Pulmonary artery endothelial cell (primary cell): ENCODE results near the gene BRD4. TPM values are rescaled to one million over a fixed set of nuclear protein-coding genes. Genes with fewer than 3 reads are reported as not detected.

Experiments used
- DNase-seq: peaks from one replicate; pipeline ENCODE4 v3.0.0-alpha.2; 2011; ENCODE audit warnings: low read depth, low spot score
- total RNA-seq: library from RNA; depleted of rRNA; stranded (reverse); fragments of >200 nt; gene quantifications from 2 replicates; pipeline ENCODE4 v1.2.3, GENCODE V29; 2014

BRD4 gene
- total RNA-seq, 1 donor from 2014 or later = 10.0 TPM

DNA sequence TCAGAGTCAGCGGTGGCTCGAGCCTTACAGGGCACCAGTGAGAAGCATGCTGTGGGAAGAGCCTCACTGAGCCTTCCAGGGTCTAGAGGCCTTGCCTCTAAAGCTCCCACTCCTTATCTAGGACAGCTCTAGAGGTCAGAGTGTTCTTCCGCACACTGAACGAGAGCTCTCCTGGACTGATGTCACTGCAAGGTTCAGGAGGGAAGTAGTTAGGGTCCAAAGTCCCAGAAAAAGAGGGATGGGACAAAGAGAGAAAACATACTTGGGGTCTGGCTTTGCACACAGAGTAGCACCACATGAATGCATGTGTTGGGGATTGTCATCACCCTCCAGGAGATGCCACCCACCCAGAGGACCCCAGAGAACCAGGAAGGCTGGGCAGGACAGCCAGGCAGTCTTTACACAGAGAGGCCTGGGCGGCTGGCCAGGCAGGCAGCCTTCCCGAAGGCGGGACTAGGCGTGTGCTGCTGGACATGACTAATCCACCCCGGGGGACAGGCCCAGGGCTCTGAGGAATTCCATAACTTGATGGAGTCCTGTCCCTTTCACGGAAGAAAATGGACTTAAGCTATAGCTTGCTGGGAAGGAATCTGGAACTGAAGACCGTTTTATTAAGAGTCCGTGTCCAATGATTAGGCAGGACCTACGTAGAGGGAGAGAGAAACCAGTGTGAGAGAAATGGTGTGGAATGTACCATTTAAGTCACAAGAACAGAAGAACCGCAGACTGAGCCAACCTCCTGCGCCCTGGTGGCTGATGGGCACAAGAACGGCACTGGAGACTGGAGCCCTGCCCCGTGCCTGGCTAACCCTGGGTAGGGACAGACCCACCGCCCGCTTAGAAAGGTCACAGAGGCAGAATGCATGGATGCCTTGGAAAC is 83.5 kb downstream of the BRD4 start:
- peak; percentile 60 for DNase-seq

DNA sequence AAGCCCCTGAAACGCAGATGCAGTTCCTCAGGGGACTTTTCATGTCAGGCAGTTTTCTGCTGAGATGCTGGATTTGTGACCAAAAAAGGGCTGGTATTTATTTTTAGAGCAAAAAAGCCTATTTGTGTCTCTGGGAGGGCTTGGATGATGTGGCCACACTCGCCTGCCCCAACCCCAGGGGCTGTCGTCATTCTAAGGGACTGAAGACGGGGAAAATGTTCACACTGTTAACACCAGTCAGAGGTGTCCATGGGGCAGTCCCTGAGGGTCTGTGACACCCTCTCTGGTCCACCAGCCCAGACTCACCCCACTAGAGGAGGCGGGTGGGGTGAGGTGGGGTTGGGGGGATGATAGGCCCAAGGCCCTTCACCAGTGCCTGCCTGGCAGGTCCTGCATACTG is 84.2 kb downstream of the BRD4 start:
- DNase-seq = no peak

DNA sequence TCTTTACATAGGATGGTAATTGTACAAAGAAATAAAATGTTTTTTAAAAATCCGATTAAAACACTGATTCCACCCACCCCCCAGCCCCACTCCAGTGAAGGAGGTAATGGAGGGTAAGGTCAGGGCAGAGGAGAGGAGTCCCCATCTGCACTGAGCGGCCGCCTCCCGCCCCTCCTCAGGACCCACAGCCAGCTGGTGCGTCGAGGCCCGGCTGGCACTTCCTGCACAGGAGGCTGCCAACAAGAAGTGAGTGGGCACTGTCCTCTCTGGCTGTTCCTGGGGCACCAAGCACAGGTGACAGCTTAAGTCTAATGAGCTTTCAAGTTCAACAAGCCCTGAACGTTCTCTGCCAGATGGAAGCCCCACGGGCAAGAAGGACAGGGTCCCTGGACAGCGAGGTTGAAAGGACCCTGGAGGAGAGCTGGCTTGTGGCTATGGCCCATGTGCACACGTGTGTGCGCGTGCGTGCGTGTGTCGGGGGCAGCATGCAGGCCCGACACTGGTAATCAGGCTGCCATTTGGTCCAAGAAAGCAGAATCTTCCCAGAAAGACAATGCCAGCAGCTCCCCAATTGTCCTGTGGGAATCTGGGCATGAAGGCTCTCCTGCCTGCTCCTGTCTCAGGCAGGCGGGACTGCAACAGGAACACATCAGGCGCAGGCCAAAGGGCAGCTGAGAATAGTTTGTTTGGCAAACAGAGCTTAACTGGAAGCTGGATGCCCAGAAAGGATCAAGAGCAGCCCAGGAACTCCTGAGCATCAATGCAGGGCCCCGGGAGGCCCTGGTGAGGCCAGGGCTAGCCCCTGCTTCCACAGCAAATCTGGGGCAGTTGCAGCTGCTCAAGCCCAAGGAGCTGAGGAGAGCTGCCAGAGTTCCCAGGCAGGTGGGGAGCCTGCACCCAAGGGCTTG is 85.0 kb downstream of the BRD4 start:
- no peak for DNase-seq

DNA sequence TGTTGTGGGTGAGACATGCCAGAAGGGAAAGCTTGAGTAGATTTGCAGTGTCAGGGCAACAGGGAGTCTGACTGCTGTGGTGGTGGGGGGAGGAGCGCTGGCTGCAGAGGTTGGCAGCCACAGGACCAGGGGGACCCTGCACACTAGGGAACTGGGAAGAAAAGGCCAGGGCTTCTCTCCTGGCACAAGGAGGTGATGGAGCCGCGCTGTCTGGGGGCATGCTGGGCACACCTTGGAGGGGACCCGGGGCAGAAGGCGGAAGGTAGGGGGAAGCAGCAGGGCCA is 86.2 kb downstream of the BRD4 start:
- DNase-seq = no peak

DNA sequence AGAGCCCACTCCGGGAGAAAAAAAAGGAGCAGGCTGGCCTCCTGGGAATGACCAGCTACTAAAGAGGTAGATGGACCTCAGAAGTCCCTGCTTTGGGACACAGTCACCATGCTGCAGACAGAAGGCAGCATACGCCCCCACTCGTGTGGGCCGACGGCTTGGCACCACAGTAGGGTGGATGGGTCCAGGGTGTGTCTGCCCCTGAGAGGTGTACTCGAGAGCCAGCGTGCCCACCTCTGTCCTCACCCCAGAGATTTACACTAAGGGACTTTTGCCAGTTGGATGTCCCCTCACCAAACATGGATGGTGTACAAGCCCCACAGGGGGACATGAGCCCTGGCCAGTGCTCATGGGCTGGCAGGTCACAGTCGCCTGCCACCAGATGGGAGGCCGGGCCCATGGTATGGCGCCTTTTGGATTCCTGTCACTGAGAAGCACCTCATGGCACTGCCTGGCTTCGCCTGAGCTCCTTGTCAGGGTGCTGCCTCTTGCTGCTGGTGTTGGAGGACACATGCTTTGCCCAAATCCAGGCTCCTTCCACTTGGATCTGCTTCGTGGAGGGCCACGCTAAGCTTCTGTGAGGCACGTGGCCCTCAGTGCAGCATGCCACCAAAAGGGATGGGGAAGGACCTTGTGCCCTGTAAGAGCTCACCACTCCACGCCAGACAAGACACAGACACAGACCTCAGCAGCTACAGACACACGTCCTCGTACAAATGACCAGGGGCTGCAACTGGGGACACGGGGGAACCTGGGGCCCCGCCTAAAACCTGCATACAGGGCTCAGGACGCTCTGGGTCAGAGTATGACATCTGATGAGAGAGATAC is 86.8 kb downstream of the BRD4 start:
- no peak for DNase-seq

DNA sequence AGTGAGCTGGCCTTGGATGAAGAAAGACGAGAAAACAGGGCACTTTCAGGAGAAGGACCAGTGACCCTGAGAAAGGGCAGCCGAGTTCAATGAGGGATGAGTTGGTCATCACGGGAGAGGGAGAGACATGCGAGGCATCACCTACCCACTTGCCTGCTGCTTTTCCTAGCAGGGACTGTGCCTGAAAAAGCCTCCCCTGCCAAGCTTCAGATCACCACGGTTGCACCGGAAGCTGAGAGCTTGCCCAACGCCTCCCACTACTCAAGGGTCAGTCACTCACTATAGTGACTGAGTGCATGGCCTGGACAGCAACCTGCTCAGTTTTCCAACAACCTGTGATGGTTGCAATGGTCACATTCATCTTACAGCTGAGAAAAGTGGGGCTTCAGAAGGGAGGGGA is 87.5 kb downstream of the BRD4 start:
- no peak for DNase-seq

DNA sequence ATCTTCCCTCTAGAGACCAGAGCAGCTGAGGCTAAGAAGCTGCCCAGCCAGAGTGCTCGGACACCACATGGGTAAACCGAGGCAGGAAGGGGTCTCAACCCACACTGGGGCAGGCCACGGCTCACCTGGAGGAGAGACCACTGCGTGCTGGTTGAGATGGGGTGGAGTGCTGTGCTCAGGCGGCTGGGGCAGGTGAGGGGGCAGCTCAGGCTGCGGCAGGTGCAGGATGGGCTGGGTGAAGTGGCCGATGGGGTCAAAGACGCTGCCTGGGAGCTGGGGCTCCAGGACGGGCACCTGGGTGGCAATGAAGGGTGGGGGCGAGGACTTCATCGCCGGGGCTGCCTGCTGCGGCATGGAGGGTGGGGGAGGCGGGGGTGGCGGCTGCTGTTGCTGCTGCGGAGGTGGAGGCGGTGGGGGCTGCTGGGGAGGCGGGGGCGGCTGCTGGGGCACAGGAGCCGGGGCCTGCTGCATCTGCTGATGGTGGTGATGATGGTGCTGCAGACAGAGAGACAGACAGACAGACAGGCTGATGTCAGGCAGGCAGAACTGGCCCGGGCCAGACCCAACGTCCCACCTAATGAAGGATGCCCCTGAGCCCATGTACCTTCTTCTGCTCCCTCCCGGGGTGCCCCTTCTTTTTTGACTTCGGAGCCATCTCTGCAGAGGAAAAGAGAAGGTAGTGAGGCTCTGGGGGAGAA is 88.1 kb downstream of the BRD4 start:
- no peak for DNase-seq

DNA sequence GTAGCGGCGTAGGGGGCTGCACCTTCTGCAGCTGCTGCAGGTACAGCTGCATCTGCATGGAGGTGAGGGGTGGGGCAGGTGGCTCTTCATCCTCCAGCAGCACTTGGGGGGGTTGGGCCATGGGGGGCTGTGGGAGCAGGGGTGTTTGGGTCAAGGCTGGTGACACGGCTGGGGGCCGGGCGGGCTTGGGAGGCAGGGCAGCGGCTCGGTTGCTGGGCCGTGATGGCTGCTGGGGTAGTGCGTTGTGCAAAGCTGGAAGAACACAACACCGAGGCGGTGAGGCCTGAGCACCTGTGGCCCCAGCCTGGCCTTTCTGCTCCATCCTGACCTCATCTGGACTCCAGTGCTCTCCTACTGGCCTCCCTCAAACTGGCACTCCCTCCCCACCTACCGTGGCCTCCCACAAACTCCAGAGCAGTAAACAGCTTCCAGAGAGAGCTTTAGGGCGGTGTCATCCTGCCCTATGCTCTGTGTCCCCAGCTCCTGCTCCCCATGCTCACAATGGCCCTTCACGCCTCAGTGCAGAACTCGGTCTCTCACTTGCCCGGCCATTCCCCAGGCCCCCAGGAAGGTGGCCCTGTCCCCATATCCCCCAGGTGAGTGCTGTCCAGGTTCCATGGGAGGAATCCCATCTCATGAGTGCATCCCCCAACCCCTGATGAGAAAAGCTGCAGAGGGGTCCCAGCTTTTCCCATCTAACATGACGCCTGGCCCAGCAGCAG is 88.9 kb downstream of the BRD4 start:
- DNase-seq = no peak

DNA sequence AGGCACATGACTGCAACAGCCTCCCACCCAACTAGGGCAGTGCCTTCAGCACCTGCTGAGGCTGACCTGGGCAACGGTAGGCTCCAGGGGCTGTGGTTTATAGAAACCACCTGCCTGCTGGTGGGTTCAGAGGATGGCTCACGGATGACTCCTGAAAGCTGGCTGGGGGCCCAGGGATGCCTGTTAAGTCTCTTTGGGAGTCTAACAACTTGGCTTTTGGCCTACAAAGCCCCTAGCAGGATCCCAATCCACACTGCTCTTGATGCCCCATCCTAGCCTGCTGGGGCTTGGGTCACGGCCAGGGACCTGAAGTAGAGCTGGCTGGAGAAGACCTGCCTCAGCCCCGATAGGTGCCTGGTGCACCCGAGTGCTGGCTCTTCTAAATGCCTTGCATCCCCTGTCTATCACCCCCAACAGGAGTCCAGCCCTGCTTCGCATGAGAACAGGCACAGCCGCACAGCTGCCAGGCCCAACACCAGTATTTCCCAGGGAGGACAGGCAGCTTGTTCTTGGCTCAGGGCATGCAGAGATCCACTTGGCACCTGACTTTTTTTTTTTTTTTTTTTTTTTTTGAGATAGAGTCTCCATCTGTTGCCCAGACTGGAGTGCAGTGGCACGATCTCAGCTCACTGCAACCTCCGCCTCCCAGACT is 91.0 kb downstream of the BRD4 start:
- no peak for DNase-seq

DNA sequence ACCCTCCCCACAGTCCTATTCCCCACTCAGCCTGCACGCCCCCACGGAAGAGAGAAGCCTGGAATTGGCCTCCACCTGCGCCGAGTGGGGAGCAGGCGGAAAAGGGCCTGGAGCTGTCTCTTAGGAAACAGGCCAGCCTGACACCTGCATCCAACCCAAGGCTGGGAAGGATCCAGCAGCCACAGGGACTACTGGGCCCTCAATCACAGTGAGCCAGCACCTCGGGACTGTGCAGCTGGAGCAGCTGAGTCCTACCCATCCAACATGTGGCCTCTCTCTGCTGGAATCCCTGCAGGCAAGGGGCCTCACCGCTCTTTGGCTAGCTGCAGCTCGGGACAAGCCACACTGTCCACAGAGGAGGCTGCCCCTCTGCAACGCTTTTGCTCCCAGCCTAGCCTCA is 91.8 kb downstream of the BRD4 start:
- DNase-seq = no peak

DNA sequence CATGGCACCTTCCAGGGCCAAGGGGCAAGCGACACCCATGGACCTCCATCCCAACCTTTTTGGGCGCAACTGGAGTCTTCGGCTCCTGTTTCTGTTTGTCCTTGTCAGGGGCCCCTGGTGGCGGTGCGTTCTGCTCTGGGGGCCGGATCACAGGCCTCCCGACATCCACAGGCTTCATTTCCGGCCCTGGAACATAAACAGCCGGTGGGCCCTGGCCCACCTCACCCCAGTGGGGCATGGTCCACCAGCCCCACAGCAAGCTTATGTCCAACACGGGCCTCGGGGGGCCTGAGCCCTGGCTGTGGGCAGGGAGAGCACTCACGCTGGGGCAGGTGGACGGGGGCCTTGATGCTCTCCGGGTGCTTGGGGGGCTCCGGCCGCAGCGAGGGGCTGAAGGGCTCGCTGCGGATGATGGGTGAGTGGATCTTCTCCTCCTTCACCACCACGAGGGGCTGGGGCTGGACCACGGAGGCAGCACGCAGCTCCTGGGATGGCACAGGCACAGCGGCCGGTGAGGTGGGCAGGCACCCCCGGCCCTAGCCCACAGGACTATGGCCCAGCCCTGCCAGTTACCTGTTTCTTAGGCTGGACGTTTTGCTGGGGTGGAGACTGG is 92.9 kb downstream of the BRD4 start:
- no peak for DNase-seq

DNA sequence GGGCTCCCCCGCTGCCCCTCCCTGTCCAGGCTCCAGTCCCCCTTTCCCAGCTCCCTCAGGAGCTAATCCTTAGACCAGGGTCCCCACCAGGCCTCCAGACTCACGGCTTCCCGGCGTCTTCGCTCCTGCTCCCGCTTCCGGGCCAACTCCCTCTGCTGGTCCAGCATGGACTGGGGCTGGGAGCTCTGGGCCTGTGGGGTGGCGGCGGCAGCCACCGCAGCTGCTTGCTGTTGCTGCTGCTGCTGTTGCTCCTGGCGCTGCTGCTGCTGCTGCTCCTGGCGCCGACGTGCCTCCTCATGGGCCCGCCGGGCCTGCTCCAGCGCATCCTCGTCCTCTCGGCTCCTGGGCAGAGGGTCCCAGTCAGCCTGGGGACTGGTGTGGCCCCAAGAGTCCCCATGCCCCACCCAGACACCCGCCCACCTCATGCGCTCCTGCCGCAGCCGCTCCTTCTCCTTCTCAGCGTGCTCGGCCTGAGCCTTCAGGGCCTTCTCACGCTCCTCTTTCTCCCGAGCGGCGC is 93.6 kb downstream of the BRD4 start:
- no peak for DNase-seq

DNA sequence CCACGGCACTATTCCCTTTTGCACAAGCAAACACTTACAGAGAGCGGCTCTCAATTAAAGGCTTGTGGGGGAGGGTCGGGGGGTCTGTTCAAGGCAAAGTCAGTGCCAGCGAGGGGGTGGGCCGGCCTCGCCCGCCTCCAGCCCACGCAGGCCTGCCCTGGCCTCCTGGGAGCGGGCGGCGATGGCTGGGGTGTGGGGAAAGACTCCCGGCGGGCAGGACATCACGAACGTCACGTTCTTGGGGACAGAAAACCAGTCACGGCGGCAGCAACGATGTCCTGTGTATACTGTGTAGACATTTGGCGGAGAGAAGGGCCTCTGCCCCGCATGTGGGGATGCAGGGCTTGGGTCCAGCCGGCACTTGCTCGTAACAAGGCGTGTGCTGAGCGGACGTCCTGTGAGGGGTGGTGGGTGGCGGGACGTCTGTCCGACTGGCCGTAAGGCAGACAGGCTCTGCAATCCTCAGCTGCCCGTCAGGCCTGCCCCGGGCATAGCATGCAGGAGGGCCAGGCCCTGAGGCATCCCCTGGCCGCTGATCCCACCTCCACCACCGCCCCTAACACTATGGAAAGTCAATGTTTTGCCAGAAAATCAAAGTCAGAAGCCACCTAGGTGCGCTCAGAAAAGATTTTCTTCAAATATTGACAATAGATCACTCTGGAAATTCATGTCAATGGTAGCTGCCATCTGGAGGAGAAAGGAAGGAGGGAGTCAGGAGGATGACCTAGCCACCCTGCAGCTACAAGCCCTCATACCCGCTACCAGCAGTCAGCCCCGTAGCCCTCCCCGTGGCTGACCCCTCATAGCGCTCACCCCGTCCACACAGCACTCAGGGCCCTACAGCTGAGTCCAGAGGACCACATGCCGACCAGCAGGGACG is 94.3 kb downstream of the BRD4 start:
- no peak for DNase-seq

DNA sequence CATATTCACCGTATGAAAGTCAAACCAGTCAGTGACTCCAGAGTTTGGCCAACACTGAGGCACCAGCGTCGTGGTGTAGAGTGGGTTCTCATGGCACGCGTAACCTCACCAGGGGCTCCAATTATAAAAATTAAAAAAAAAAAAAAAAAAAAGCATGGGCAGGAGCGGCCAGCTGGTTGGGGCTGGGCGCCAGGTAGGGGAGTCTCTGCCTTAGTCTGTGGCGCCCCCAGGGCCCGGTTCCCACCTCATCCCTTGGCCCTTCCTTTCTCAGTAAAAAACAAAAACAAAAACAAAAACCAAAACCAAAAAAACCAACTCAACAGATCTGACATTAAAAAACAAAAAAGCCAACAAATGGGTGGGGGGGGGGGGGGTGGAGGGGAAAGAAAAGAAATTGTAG is 95.5 kb downstream of the BRD4 start:
- no peak for DNase-seq

DNA sequence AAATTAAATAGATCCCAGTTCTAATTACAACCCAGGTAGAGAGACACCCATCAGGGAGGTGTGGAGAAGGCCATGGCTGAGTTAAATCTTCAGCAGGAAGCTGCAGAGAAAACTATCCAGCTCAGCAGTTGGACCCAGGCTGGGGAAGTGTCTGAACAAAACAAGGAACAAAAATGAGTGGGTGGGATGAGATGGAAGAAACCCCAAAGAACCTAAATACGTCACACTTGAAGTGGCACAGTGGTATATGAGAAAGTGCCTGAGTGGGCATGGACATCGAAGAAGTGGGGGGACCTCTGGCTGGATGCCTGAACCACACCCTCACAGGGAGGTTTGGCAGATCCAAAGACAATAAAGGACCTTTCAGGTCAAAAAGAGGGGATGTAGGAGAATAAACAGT is 96.6 kb downstream of the BRD4 start:
- no peak for DNase-seq

DNA sequence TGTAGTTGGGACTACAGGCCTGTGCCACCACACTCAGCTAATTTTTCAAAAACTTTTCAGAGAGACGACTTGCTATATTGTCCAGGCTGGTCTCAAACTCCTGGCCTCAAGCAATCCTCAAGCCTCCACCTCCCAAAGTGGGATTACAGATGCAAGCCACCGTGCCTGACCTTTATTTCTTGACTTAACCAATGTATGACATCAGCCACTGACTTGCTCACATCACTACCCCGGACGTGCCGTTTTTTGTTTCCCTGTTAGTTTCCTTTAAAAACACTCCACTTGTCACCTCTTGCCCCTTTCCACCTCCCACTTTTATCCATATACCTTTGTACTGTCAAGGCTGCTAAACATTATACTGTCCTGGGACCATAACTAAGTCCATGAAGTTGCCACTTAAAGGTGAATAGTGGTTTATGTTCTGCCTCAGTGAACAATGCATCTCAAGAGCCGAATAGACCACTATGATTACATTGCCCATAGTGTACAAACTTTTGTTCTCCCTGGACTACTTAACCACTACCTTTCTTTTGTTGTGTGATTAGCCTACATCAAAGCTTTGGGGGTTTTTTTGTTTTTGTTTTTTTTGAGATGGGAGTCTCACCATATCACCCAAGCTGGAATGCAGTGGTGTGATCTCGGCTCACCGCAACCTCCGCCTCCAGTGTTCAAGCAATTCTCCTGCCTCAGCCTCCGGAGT is 97.8 kb downstream of the BRD4 start:
- no peak for DNase-seq

DNA sequence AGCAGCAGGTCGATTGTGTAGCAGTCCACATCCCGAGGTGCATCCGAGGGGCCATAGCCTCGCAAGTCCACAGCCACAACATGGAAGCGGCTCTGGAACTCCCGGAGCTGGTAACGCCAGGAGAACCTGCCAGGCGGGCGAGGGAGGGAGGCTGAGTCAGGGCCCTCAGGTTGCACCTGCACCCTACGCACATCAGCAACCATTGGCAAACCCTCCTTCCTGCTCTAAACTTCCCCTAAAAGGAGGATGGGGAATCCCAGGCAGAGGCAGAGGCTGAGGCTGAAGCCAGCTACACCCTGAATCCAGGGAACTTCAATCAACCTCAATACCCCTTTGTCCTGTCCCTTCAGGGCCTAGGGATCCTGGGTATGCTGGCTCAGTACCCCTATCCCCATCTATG is 101.1 kb downstream of the BRD4 start:
- DNase-seq = no peak

DNA sequence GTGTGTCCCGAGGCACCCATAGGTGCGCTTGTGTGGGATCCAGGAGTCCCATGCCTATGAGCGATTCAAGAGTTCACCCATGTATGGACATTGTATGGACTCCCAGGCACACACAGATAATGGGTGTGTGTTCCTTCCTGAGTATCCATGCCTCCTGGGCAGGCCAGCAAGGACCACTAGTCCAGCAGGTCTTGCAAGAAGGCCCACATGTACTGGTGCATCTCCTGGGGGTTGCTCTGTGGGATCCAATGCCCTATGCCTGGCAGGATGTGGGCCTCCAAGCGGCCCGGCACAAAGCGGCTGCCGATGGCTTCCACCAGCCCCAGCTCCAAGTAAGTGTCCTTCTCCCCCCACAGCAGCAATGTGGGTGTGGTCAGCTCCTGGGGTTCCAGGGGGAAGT is 105.1 kb downstream of the BRD4 start:
- DNase-seq = no peak
